Activated B cell treated with CpG ODN at 0.5 μM for 24 hours (primary cell): ENCODE results near the gene KIAA1958. TPM values are rescaled to one million over a fixed set of nuclear protein-coding genes. Genes with fewer than 3 reads are reported as not detected.

Experiments
- ATAC-seq: fragments of 200-7000 bp; cut with Tn5 transposase; one replicate; pipeline ENCODE4 v1.10.0; 2021; ENCODE audit warnings: low read depth, mild to moderate bottlenecking, moderate library complexity
- CTCF ChIA-PET: fragments of 350-600 bp; sonication (Branson Sonifier 250); formaldehyde crosslinking; loops from one replicate; lab custom pipeline; 2021; ENCODE audit warnings: antibody characterized with exemption; lab: Charles Lee
- POLR2A ChIA-PET: fragments of 350-600 bp; sonication (Branson Sonifier 250); formaldehyde crosslinking; loops from one replicate; lab custom pipeline; 2021; ENCODE audit warnings: antibody characterized with exemption; lab: Charles Lee
- DNase-seq: peaks from one replicate; pipeline ENCODE4 v3.0.0; 2022
- H3K27ac Mint-ChIP-seq: one replicate; pipeline ENCODE4 v1.8.0; 2020; ENCODE audit warnings: mixed read lengths
- H3K27me3 Mint-ChIP-seq: one replicate; pipeline ENCODE4 v1.8.0; 2021; ENCODE audit warnings: mixed read lengths
- H3K36me3 Mint-ChIP-seq: one replicate; pipeline ENCODE4 v1.8.0; 2021; ENCODE audit warnings: low read depth, mixed read lengths
- H3K4me1 Mint-ChIP-seq: one replicate; pipeline ENCODE4 v1.8.0; 2021; ENCODE audit warnings: mixed read lengths
- H3K4me3 Mint-ChIP-seq: one replicate; pipeline ENCODE4 v1.8.0; 2020; ENCODE audit warnings: mild to moderate bottlenecking, mixed read lengths
- H3K9me3 Mint-ChIP-seq: one replicate; pipeline ENCODE4 v1.8.0; 2020; ENCODE audit warnings: mixed read lengths
- CTCF ChIP-seq: fragments of 200-600 bp; IDR thresholded peaks from one replicate; pipeline ENCODE4 v1.8.0; 2022; ENCODE audit warnings: antibody characterized with exemption, mild to moderate bottlenecking
- intact Hi-C: fragments of 100-400 bp; cut with micrococcal nuclease; formaldehyde crosslinking; loops from one replicate; pipeline ENCODE4 v1.15.1; 2024
- total RNA-seq: library from RNA; stranded (reverse); gene quantifications from 2 replicates; pipeline ENCODE4 v1.2.3, GENCODE V29; 2022

The KIAA1958 gene
- total RNA-seq, 1 donor from 2014 or later, result 7.4 TPM

GRCh38 chr9:112559629-112560413 lies 73.2 kb downstream of the KIAA1958 start:
- H3K27ac Mint-ChIP-seq, result no peak overlapping the region
- DNase-seq (no peak), ATAC-seq (no peak)
- H3K36me3 Mint-ChIP-seq, result peaks cover 2% of the 10 kb centered on the region
- no peak for TF ChIP-seq CTCF
- H3K4me1 Mint-ChIP-seq, result peaks cover 3% of the 10 kb centered on the region
- H3K4me3 Mint-ChIP-seq, result no peak overlapping the region
- CTCF ChIA-PET, result no interaction called here
- POLR2A ChIA-PET, result interaction anchor here (0.7 kb wide), 2 partner anchors 22 to 70 kb away, joined by 4 to 10 read pairs; no protein-coding TSS in a partner anchor
- no peaks in the 10 kb centered on the region for H3K27me3 Mint-ChIP-seq
- intact Hi-C loops, result no loop called here
- peaks cover 5% of the 10 kb centered on the region for H3K9me3 Mint-ChIP-seq

GRCh38 chr9:112562235-112562958 lies 75.8 kb downstream of the KIAA1958 start:
- Mint-ChIP-seq H3K9me3 (peaks cover 5% of the 10 kb centered on the region), H3K36me3 (no peaks in the 10 kb centered on the region), H3K27me3 (no peaks in the 10 kb centered on the region), H3K27ac (no peak overlapping the region), H3K4me1 (peaks cover 5% of the 10 kb centered on the region), H3K4me3 (no peak overlapping the region)
- POLR2A ChIA-PET, result no interaction called here
- ATAC-seq (no peak), DNase-seq (no peak)
- intact Hi-C loops, result no loop called here
- CTCF ChIA-PET, result no interaction called here
- TF ChIP-seq CTCF, result no peak

- CTCF ChIA-PET, result no interaction called here
- TF ChIP-seq CTCF, result no peak
- peaks cover under 1% of the 10 kb centered on the region for H3K9me3 Mint-ChIP-seq
- intact Hi-C loops, result no loop called here
- POLR2A ChIA-PET, result no interaction called here
- H3K27me3 Mint-ChIP-seq, result no peaks in the 10 kb centered on the region
- DNase-seq (no peak), ATAC-seq (no peak)
- H3K4me3 Mint-ChIP-seq, result no peak overlapping the region
- H3K27ac Mint-ChIP-seq, result no peak overlapping the region
- H3K36me3 Mint-ChIP-seq, result no peaks in the 10 kb centered on the region
- peaks cover 10% of the 10 kb centered on the region for H3K4me1 Mint-ChIP-seq
Observed at GRCh38 chr9:112569186-112569585, 82.6 kb downstream of the KIAA1958 start.

- Mint-ChIP-seq H3K4me1 (peaks cover 8% of the 10 kb centered on the region), H3K4me3 (no peak overlapping the region), H3K9me3 (no peaks in the 10 kb centered on the region), H3K27me3 (no peaks in the 10 kb centered on the region), H3K27ac (no peak overlapping the region), H3K36me3 (peaks cover 13% of the 10 kb centered on the region)
- intact Hi-C loops, result no loop called here
- CTCF ChIA-PET, result no interaction called here
- DNase-seq (no peak), ATAC-seq (no peak)
- TF ChIP-seq CTCF, result no peak
- POLR2A ChIA-PET, result no interaction called here
Observed at GRCh38 chr9:112570671-112571167, 84.1 kb downstream of the KIAA1958 start.
